ENCODE data around the gene NCKAP5. TPM values are rescaled to one million over a fixed set of nuclear protein-coding genes. Genes with fewer than 3 reads are reported as not detected.

The NCKAP5 gene
- total RNA-seq, 3 donors from 2014 or later (not counting 1 experiment from before 2014, with no cell fraction given): 0.12 to 0.20 TPM; not detected in 1

- Mint-ChIP-seq H3K27ac (no peak overlapping the region), H3K4me3 (no peak overlapping the region), H3K9me3 (peaks cover 12 to 24% of the 10 kb centered on the region in 2 donors), H3K4me1 (no peaks in the 10 kb centered on the region), H3K36me3 (peaks cover 6% of the 10 kb centered on the region), H3K27me3 (ENCODE audit: low read depth in 2 of 2) (no peaks in the 10 kb centered on the region)
- no peak for ATAC-seq
- WGBS (ENCODE audit: insufficient coverage): 95% methylated on average over 4 of the region's 4 CpGs
- Histone ChIP-seq H3K36me3 (ENCODE audit: control insufficient read depth, insufficient read depth, low read length) (no peaks in the 10 kb centered on the region), H3K4me3 (ENCODE audit: low read length) (no peak overlapping the region), H3K27me3 (ENCODE audit: control insufficient read depth, insufficient read depth, low read length) (no peaks in the 10 kb centered on the region), H3K4me1 (ENCODE audit: control insufficient read depth, insufficient read depth, low read length) (no peaks in the 10 kb centered on the region), H3K9me3 (ENCODE audit: control insufficient read depth, insufficient read depth, low read length) (peaks cover 4% of the 10 kb centered on the region), H3K27ac (ENCODE audit: low read length) (no peak overlapping the region)
- no peak for TF ChIP-seq CTCF (IDR thresholded peaks at IDR 0.05)
- intact Hi-C loops (cut with micrococcal nuclease): no loop called here
- DNase-seq: no peak
Measured at GRCh38 chr2:133204421-133204820, 363.8 kb downstream of the NCKAP5 start.

- DNase-seq: no peak
- H3K9me3 Mint-ChIP-seq: peaks cover 7 to 22% of the 10 kb centered on the region in 2 donors
- Histone ChIP-seq H3K27ac (ENCODE audit: low read length) (no peak overlapping the region), H3K9me3 (ENCODE audit: control insufficient read depth, insufficient read depth, low read length) (no peaks in the 10 kb centered on the region), H3K27me3 (ENCODE audit: control insufficient read depth, insufficient read depth, low read length) (no peaks in the 10 kb centered on the region), H3K4me3 (ENCODE audit: low read length) (no peak overlapping the region), H3K36me3 (ENCODE audit: control insufficient read depth, insufficient read depth, low read length) (no peaks in the 10 kb centered on the region), H3K4me1 (ENCODE audit: control insufficient read depth, insufficient read depth, low read length) (no peaks in the 10 kb centered on the region)
- no peaks in the 10 kb centered on the region for H3K4me1 Mint-ChIP-seq
- ATAC-seq: no peak
- 80% methylated on average over 7 of the region's 8 CpGs for WGBS (ENCODE audit: insufficient coverage)
- peaks cover 20% of the 10 kb centered on the region for H3K36me3 Mint-ChIP-seq
- no peak overlapping the region for H3K4me3 Mint-ChIP-seq
- no peak for TF ChIP-seq CTCF (IDR thresholded peaks at IDR 0.05)
- intact Hi-C loops (cut with micrococcal nuclease): no loop called here
- H3K27ac Mint-ChIP-seq: no peak overlapping the region
- H3K27me3 Mint-ChIP-seq (ENCODE audit: low read depth in 2 of 2): no peaks in the 10 kb centered on the region
Measured at GRCh38 chr2:133200684-133201421, 367.4 kb downstream of the NCKAP5 start.

- Mint-ChIP-seq H3K4me1 (no peaks in the 10 kb centered on the region), H3K9me3 (peaks cover 7 to 24% of the 10 kb centered on the region in 2 donors), H3K36me3 (peaks cover 24% of the 10 kb centered on the region), H3K27ac (no peak overlapping the region), H3K4me3 (no peak overlapping the region), H3K27me3 (ENCODE audit: low read depth in 2 of 2) (no peaks in the 10 kb centered on the region)
- intact Hi-C loops (cut with micrococcal nuclease): no loop called here
- no peaks in the 10 kb centered on the region for H3K4me1 ChIP-seq (ENCODE audit: control insufficient read depth, insufficient read depth, low read length)
- WGBS (ENCODE audit: insufficient coverage): no CpG with 5 or more reads among the region's 1 CpG
- H3K9me3 ChIP-seq (ENCODE audit: control insufficient read depth, insufficient read depth, low read length): no peaks in the 10 kb centered on the region
- H3K4me3 ChIP-seq (ENCODE audit: low read length): no peak overlapping the region
- no peak for TF ChIP-seq CTCF (IDR thresholded peaks at IDR 0.05)
- H3K27ac ChIP-seq (ENCODE audit: low read length): no peak overlapping the region
- H3K36me3 ChIP-seq (ENCODE audit: control insufficient read depth, insufficient read depth, low read length): no peaks in the 10 kb centered on the region
- no peaks in the 10 kb centered on the region for H3K27me3 ChIP-seq (ENCODE audit: control insufficient read depth, insufficient read depth, low read length)
- ATAC-seq (no peak), DNase-seq (no peak)
Measured at GRCh38 chr2:133198678-133199077, 369.6 kb downstream of the NCKAP5 start.

GRCh38 chr2:133197156-133197555 lies 371.1 kb downstream of the NCKAP5 start:
- no peaks in the 10 kb centered on the region for H3K27me3 ChIP-seq (ENCODE audit: control insufficient read depth, insufficient read depth, low read length)

More at GRCh38 chr2:133197156-133197555, 371.1 kb downstream of the NCKAP5 start:
- Mint-ChIP-seq H3K4me1 (no peaks in the 10 kb centered on the region), H3K27me3 (ENCODE audit: low read depth in 2 of 2) (no peaks in the 10 kb centered on the region), H3K9me3 (peaks cover 9 to 21% of the 10 kb centered on the region in 2 donors), H3K27ac (no peak overlapping the region), H3K36me3 (peaks cover 24% of the 10 kb centered on the region), H3K4me3 (no peak overlapping the region)
- H3K36me3 ChIP-seq (ENCODE audit: control insufficient read depth, insufficient read depth, low read length): no peaks in the 10 kb centered on the region
- no peak for DNase-seq
- H3K4me3 ChIP-seq (ENCODE audit: low read length): no peak overlapping the region
- WGBS (ENCODE audit: insufficient coverage): 46% methylated on average over 2 of the region's 2 CpGs
- H3K27ac ChIP-seq (ENCODE audit: low read length): no peak overlapping the region
- no peaks in the 10 kb centered on the region for H3K4me1 ChIP-seq (ENCODE audit: control insufficient read depth, insufficient read depth, low read length)
- intact Hi-C loops (cut with micrococcal nuclease): no loop called here
- no peak for TF ChIP-seq CTCF (IDR thresholded peaks at IDR 0.05)
- no peak for ATAC-seq
- no peaks in the 10 kb centered on the region for H3K9me3 ChIP-seq (ENCODE audit: control insufficient read depth, insufficient read depth, low read length)
